CD8-positive, alpha-beta memory T cell (primary cell): ENCODE measurements around the gene TMEM234. TPM values are rescaled to one million over a fixed set of nuclear protein-coding genes. Genes with fewer than 3 reads are reported as not detected.

ENCODE experiments used
- CTCF ChIA-PET: fragments of 350-600 bp; sonication (Branson Sonifier 250); formaldehyde crosslinking; loops from one replicate; lab custom pipeline; 2021; ENCODE audit warnings: antibody characterized with exemption; lab: Charles Lee
- POLR2A ChIA-PET: fragments of 350-600 bp; sonication (Branson Sonifier 250); formaldehyde crosslinking; loops from one replicate; lab custom pipeline; 2021; ENCODE audit warnings: antibody characterized with exemption; lab: Charles Lee
- DNase-seq, 5 donors: peaks; one replicate each; pipeline versions ENCODE4 v3.0.0 to v3.0.0-alpha.2; 2020 to 2022; ENCODE audit warnings: mixed read lengths in 1 of 5
- H3K27ac ChIP-seq: one replicate; pipeline ENCODE4 v1.7.0; 2013; ENCODE audit warnings: low read depth, mild to moderate bottlenecking, low read length, moderate library complexity
- H3K27me3 ChIP-seq: 2 replicates; pipeline ENCODE4 v1.7.0; 2013; ENCODE audit warnings: low read length, mild to moderate bottlenecking; ENCODE audit not compliant: insufficient read depth, poor library complexity, severe bottlenecking
- H3K36me3 ChIP-seq: 2 replicates; pipeline ENCODE4 v1.7.0; 2013; ENCODE audit warnings: mild to moderate bottlenecking, low read length, moderate library complexity; ENCODE audit not compliant: insufficient read depth
- H3K4me1 ChIP-seq: 2 replicates; pipeline ENCODE4 v1.7.0; 2013; ENCODE audit warnings: mild to moderate bottlenecking, low read length, moderate library complexity; ENCODE audit not compliant: insufficient read depth
- H3K4me3 ChIP-seq: 2 replicates; pipeline ENCODE4 v1.7.0; 2013; ENCODE audit warnings: mild to moderate bottlenecking, low read length
- H3K9me3 ChIP-seq: 2 replicates; pipeline ENCODE4 v1.7.0; 2013; ENCODE audit warnings: mild to moderate bottlenecking, low read length
- H3K27ac Mint-ChIP-seq, 8 donors: one replicate each; pipeline ENCODE4 v1.8.0; 2020 to 2021; ENCODE audit warnings: mixed read lengths in 8 of 8, mild to moderate bottlenecking in 6 of 8, inconsistent platforms in 3 of 8, moderate library complexity in 3 of 8
- H3K27me3 Mint-ChIP-seq, 2 donors: one replicate each; pipeline ENCODE4 v1.8.0; 2020 to 2021; ENCODE audit warnings: mixed read lengths in 2 of 2, mild to moderate bottlenecking in 1 of 2, moderate library complexity in 1 of 2
- H3K36me3 Mint-ChIP-seq, 3 donors: one replicate each; pipeline ENCODE4 v1.8.0; 2020 to 2021; ENCODE audit warnings: mixed read lengths in 3 of 3, inconsistent platforms in 1 of 3, mild to moderate bottlenecking in 1 of 3
- H3K4me1 Mint-ChIP-seq, 3 donors: one replicate each; pipeline ENCODE4 v1.8.0; 2020 to 2021; ENCODE audit warnings: mixed read lengths in 3 of 3, inconsistent platforms in 1 of 3, mild to moderate bottlenecking in 1 of 3
- H3K4me3 Mint-ChIP-seq, 7 donors: one replicate each; pipeline ENCODE4 v1.8.0; 2020 to 2021; ENCODE audit warnings: mixed read lengths in 7 of 7, mild to moderate bottlenecking in 6 of 7, moderate library complexity in 4 of 7, inconsistent platforms in 2 of 7
- H3K9me3 Mint-ChIP-seq, 5 donors: one replicate each; pipeline ENCODE4 v1.8.0; 2020 to 2022; ENCODE audit warnings: mixed read lengths in 5 of 5, mild to moderate bottlenecking in 3 of 5, moderate library complexity in 2 of 5, inconsistent platforms in 1 of 5
- polyA plus RNA-seq: library from polyadenylated mRNA; unstranded; fragments of 300-500 nt; fragmentation: Illumina TruSeq; gene quantifications from one replicate; pipeline ENCODE4 v1.2.3, GENCODE V29; 2021
- total RNA-seq, 2 experiments: library from RNA; stranded (reverse); gene quantifications; one replicate each; pipeline ENCODE4 v1.2.3, GENCODE V29; 2021

TMEM234 gene
- total and polyA plus RNA-seq, 3 experiments from 2014 or later = 6.5 to 12.2 (median 10.9) TPM

- CTCF ChIA-PET = no interaction called here
Observed at GRCh38 chr1:32170991-32171390, 51.2 kb downstream of the TMEM234 start.

More at GRCh38 chr1:32170991-32171390, 51.2 kb downstream of the TMEM234 start:
- Histone ChIP-seq H3K4me3 (no peak overlapping the region), H3K27ac (no peak overlapping the region), H3K27me3 (no peaks in the 10 kb centered on the region), H3K9me3 (no peaks in the 10 kb centered on the region), H3K36me3 (peaks cover 42% of the 10 kb centered on the region), H3K4me1 (peaks cover 5% of the 10 kb centered on the region)
- DNase-seq = no peak
- Mint-ChIP-seq H3K27me3 (no peaks in the 10 kb centered on the region), H3K4me3 (no peak overlapping the region), H3K4me1 (peaks cover 3 to 18% (median 9%) of the 10 kb centered on the region in 3 donors), H3K27ac (peak overlapping the region in 2 of 8 donors; percentile 17 to 23), H3K36me3 (peaks cover 3 to 72% (median 22%) of the 10 kb centered on the region in 3 donors), H3K9me3 (no peaks in the 10 kb centered on the region)
- POLR2A ChIA-PET = interaction anchor here (0.5 kb wide), 1 partner anchor 79 kb away, joined by 8 read pairs; no protein-coding TSS in a partner anchor

Other genes starting within 250 kb of the TMEM234 start
- gene KHDRBS1, start 208.5 kb downstream of the TMEM234 start, total RNA-seq = 100 to 1,000 TPM; 210 TPM
- gene KHDRBS1, start 208.5 kb downstream of the TMEM234 start, polyA plus RNA-seq = 117 TPM
- gene TMEM39B, start 149.4 kb downstream of the TMEM234 start, total RNA-seq = 10 to 100 TPM; 23.4 to 25.8 TPM
- gene TMEM39B, start 149.4 kb downstream of the TMEM234 start, polyA plus RNA-seq = 2.4 TPM
- 10 to 100 TPM; 91.8 to 96.7 TPM for gene KPNA6, start 114.3 kb downstream of the TMEM234 start, total RNA-seq
- 29.3 TPM for gene KPNA6, start 114.3 kb downstream of the TMEM234 start, polyA plus RNA-seq
- gene TXLNA, start 42.7 kb downstream of the TMEM234 start, total RNA-seq = 10 to 100 TPM; 99.0 to 99.9 TPM
- 31.2 TPM for gene TXLNA, start 42.7 kb downstream of the TMEM234 start, polyA plus RNA-seq
- gene CCDC28B, start 21.8 kb downstream of the TMEM234 start, total RNA-seq = 10 to 100 TPM; 20.6 to 21.0 TPM
- gene CCDC28B, start 21.8 kb downstream of the TMEM234 start, polyA plus RNA-seq = 14.7 TPM
- gene IQCC, start 16.7 kb downstream of the TMEM234 start, total RNA-seq = 1 to 10 TPM; 5.6 to 5.7 TPM
- gene IQCC, start 16.7 kb downstream of the TMEM234 start, polyA plus RNA-seq = 1.6 TPM
- gene DCDC2B, start 13.3 kb downstream of the TMEM234 start, total RNA-seq = under 1 TPM in 1 of 2 experiments, not detected in 1; 0.11 TPM
- 0.13 TPM for gene DCDC2B, start 13.3 kb downstream of the TMEM234 start, polyA plus RNA-seq
- gene EIF3I, start 54 bp upstream of the TMEM234 start, total RNA-seq = 100 to 1,000 TPM; 381 to 390 TPM
- 173 TPM for gene EIF3I, start 54 bp upstream of the TMEM234 start, polyA plus RNA-seq
- under 1 TPM; 0.33 to 0.63 TPM for gene FAM167B, start 24.9 kb upstream of the TMEM234 start, total RNA-seq
- not detected for gene FAM167B, start 24.9 kb upstream of the TMEM234 start, polyA plus RNA-seq
- gene LCK, start 28.9 kb upstream of the TMEM234 start, total RNA-seq = 100 to 1,000 TPM; 288 to 297 TPM
- 937 TPM for gene LCK, start 28.9 kb upstream of the TMEM234 start, polyA plus RNA-seq
- 100 to 1,000 TPM; 164 to 172 TPM for gene HDAC1, start 69.7 kb upstream of the TMEM234 start, total RNA-seq
- gene HDAC1, start 69.7 kb upstream of the TMEM234 start, polyA plus RNA-seq = 180 TPM
- 10 to 100 TPM; 11.6 to 12.1 TPM for gene MARCKSL1, start 113.9 kb upstream of the TMEM234 start, total RNA-seq
- gene MARCKSL1, start 113.9 kb upstream of the TMEM234 start, polyA plus RNA-seq = 45.8 TPM
- 1 to 10 TPM; 4.4 to 5.2 TPM for gene FAM229A, start 140.1 kb upstream of the TMEM234 start, total RNA-seq
- 0.40 TPM for gene FAM229A, start 140.1 kb upstream of the TMEM234 start, polyA plus RNA-seq
- 1 to 10 TPM in 1 of 2 experiments, under 1 TPM in 1; 0.33 to 1.1 TPM for gene TSSK3, start 140.2 kb upstream of the TMEM234 start, total RNA-seq
- gene TSSK3, start 140.2 kb upstream of the TMEM234 start, polyA plus RNA-seq = 0.44 TPM
- 10 to 100 TPM; 35.1 to 37.6 TPM for gene BSDC1, start 172.1 kb upstream of the TMEM234 start, total RNA-seq
- 50.0 TPM for gene BSDC1, start 172.1 kb upstream of the TMEM234 start, polyA plus RNA-seq
- not detected for gene ZBTB8B, start 242.7 kb upstream of the TMEM234 start, total RNA-seq
- gene ZBTB8B, start 242.7 kb upstream of the TMEM234 start, polyA plus RNA-seq = not detected